Panc1 (cell line): ENCODE data around the gene PAFAH1B1.

Experiments used
- POLR2AphosphoS5 ChIP-seq: IDR thresholded peaks from 2 replicates; pipeline ENCODE4 v1.6.1; 2012; ENCODE audit warnings: mild to moderate bottlenecking, low read depth, low read length, moderate library complexity
- TCF7L2 ChIP-seq: IDR thresholded peaks from 2 replicates; pipeline ENCODE4 v1.6.1; 2011; ENCODE audit warnings: mild to moderate bottlenecking, low read depth, low read length, inconsistent platforms
- TF ChIP-seq, protein P1 (sequence below): fragments of 450-650 bp; IDR thresholded peaks from 2 replicates; pipeline ENCODE4 v1.5.1; 2017; ENCODE audit warnings: mild to moderate bottlenecking
- TF ChIP-seq, protein P2 (sequence below), 2 experiments: IDR thresholded peaks; 2 replicates each; pipeline ENCODE4 v1.6.1; 2011 to 2012; ENCODE audit warnings: low read depth in 2 of 2, control low read depth in 1 of 2, low read length in 1 of 2, mild to moderate bottlenecking in 1 of 2, moderate library complexity in 1 of 2; ENCODE audit not compliant: insufficient read depth in 1 of 2

DNA sequence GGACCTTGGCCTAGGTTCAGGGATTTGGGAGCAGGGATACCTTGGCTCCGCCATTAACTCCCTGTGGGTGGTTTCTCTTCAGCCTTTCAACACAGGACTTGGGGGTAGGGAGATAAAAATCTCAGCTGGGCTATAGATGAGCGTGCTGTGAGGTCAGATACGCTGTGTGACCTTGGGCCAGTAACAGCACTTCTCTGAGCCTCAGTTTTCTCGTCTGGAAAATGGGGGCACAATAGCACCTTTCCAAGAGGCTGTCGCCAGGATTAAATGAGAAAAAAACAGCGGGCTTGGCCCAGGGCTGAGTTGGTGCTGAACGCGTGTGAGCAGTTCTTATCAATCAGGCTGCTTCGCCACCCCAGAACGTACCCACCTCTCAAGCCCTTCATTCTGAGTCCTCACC, 138.4 kb downstream of the PAFAH1B1 start:
- TF ChIP-seq, protein P1, sequence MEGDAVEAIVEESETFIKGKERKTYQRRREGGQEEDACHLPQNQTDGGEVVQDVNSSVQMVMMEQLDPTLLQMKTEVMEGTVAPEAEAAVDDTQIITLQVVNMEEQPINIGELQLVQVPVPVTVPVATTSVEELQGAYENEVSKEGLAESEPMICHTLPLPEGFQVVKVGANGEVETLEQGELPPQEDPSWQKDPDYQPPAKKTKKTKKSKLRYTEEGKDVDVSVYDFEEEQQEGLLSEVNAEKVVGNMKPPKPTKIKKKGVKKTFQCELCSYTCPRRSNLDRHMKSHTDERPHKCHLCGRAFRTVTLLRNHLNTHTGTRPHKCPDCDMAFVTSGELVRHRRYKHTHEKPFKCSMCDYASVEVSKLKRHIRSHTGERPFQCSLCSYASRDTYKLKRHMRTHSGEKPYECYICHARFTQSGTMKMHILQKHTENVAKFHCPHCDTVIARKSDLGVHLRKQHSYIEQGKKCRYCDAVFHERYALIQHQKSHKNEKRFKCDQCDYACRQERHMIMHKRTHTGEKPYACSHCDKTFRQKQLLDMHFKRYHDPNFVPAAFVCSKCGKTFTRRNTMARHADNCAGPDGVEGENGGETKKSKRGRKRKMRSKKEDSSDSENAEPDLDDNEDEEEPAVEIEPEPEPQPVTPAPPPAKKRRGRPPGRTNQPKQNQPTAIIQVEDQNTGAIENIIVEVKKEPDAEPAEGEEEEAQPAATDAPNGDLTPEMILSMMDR: no peak
- TF ChIP-seq, protein P2, sequence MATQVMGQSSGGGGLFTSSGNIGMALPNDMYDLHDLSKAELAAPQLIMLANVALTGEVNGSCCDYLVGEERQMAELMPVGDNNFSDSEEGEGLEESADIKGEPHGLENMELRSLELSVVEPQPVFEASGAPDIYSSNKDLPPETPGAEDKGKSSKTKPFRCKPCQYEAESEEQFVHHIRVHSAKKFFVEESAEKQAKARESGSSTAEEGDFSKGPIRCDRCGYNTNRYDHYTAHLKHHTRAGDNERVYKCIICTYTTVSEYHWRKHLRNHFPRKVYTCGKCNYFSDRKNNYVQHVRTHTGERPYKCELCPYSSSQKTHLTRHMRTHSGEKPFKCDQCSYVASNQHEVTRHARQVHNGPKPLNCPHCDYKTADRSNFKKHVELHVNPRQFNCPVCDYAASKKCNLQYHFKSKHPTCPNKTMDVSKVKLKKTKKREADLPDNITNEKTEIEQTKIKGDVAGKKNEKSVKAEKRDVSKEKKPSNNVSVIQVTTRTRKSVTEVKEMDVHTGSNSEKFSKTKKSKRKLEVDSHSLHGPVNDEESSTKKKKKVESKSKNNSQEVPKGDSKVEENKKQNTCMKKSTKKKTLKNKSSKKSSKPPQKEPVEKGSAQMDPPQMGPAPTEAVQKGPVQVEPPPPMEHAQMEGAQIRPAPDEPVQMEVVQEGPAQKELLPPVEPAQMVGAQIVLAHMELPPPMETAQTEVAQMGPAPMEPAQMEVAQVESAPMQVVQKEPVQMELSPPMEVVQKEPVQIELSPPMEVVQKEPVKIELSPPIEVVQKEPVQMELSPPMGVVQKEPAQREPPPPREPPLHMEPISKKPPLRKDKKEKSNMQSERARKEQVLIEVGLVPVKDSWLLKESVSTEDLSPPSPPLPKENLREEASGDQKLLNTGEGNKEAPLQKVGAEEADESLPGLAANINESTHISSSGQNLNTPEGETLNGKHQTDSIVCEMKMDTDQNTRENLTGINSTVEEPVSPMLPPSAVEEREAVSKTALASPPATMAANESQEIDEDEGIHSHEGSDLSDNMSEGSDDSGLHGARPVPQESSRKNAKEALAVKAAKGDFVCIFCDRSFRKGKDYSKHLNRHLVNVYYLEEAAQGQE (IDR thresholded peaks at IDR 0.05; ENCODE audit: insufficient read depth in 1 of 2, low read depth in 2 of 2, low read length in 1 of 2): no peak
- TF ChIP-seq TCF7L2 (no peak), POLR2AphosphoS5 (no peak)
